Effector memory CD4-positive, alpha-beta T cell (primary cell): ENCODE measurements around the gene TMEM151A.
A peak's percentile ranks its signal among the peaks of the same experiment; 100 is the strongest.

Source experiments
- DNase-seq, 3 donors: peaks; one replicate each; pipeline ENCODE4 v3.0.0-alpha.2; 2020
- H3K27ac ChIP-seq: 2 replicates; pipeline ENCODE4 v1.7.0; 2013; ENCODE audit warnings: mild to moderate bottlenecking, low read length, moderate library complexity; ENCODE audit not compliant: insufficient read depth, poor library complexity, severe bottlenecking
- H3K27me3 ChIP-seq: replicated peaks from 2 replicates; pipeline ENCODE4 v1.7.0; 2013; ENCODE audit warnings: mild to moderate bottlenecking, low read length; ENCODE audit not compliant: insufficient read depth, control insufficient read depth, poor library complexity, severe bottlenecking
- H3K36me3 ChIP-seq: 2 replicates; pipeline ENCODE4 v1.7.0; 2013; ENCODE audit warnings: mild to moderate bottlenecking, low read length, moderate library complexity; ENCODE audit not compliant: control insufficient read depth, insufficient read depth
- H3K4me1 ChIP-seq: 2 replicates; pipeline ENCODE4 v1.7.0; 2013; ENCODE audit warnings: low read length, mild to moderate bottlenecking; ENCODE audit not compliant: control insufficient read depth, insufficient read depth, poor library complexity, severe bottlenecking
- H3K4me3 ChIP-seq: 2 replicates; pipeline ENCODE4 v1.7.0; 2013; ENCODE audit warnings: low read length, low read depth, mild to moderate bottlenecking; ENCODE audit not compliant: insufficient read depth, poor library complexity, severe bottlenecking
- H3K9me3 ChIP-seq: 2 replicates; pipeline ENCODE4 v1.7.0; 2013; ENCODE audit warnings: mild to moderate bottlenecking, low read length, moderate library complexity; ENCODE audit not compliant: control insufficient read depth

The TMEM151A gene

GRCh38 chr11:66259225-66259624 is 32.5 kb upstream of the TMEM151A start:
- Histone ChIP-seq H3K27me3 (no peaks in the 10 kb centered on the region), H3K36me3 (peaks cover 26% of the 10 kb centered on the region), H3K4me1 (peaks cover 14% of the 10 kb centered on the region), H3K4me3 (no peak overlapping the region), H3K9me3 (no peaks in the 10 kb centered on the region), H3K27ac (no peak overlapping the region)
- DNase-seq: no peak

DNA sequence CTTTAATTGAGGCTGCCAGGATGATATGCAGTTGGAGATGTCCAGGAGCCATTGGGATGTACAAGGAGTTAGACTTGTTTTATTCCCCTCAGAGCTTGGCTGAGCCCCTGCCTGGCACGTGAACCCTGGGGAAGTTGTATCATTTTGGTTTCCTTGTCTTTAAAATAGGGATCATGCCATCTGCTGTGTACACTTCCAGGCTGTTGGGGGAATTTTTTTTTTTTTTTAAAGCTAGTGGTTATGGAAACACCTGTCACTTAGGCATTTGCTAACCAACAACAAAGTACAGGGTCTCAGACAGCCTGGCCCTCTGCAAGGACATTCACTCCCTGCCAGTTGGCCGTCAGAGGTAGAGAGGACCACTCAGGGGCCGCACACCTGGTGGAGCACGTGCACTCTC is 31.7 kb upstream of the TMEM151A start:
- DNase-seq: no peak
- H3K27ac ChIP-seq: no peak overlapping the region
- no peak overlapping the region for H3K4me3 ChIP-seq
- peaks cover 31% of the 10 kb centered on the region for H3K36me3 ChIP-seq
- no peaks in the 10 kb centered on the region for H3K27me3 ChIP-seq
- H3K4me1 ChIP-seq: peaks cover 14% of the 10 kb centered on the region
- H3K9me3 ChIP-seq: no peaks in the 10 kb centered on the region

- H3K4me3 ChIP-seq: no peak overlapping the region
- DNase-seq: no peak
- peaks cover 31% of the 10 kb centered on the region for H3K36me3 ChIP-seq
- no peaks in the 10 kb centered on the region for H3K9me3 ChIP-seq
- H3K4me1 ChIP-seq: peaks cover 10% of the 10 kb centered on the region
- H3K27me3 ChIP-seq: no peaks in the 10 kb centered on the region
- no peak overlapping the region for H3K27ac ChIP-seq
Observed at GRCh38 chr11:66261578-66261977, 30.1 kb upstream of the TMEM151A start.

DNA sequence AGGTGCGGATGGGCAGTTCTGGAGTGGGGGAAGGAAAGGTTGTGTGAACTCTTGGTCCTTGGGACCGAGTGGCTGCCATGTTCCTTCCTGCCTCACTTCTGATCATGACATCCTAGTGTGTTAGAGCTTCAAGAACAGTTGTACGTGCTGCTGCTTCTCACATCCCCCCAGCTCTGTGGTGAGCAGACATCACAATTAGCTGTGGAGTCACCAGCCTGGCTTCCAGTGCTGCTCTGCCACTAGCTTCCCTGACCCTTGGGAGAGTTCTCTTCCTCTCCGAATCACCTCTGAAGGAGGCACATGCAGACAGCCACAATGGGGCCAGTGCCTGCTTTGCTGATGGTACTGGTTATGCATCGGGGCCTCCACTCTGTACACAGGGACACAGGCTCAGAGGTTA is 29.5 kb upstream of the TMEM151A start:
- Histone ChIP-seq H3K4me3 (no peak overlapping the region), H3K9me3 (no peaks in the 10 kb centered on the region), H3K27me3 (no peaks in the 10 kb centered on the region), H3K4me1 (peaks cover 11% of the 10 kb centered on the region), H3K36me3 (peaks cover 31% of the 10 kb centered on the region), H3K27ac (no peak overlapping the region)
- DNase-seq: no peak

DNA sequence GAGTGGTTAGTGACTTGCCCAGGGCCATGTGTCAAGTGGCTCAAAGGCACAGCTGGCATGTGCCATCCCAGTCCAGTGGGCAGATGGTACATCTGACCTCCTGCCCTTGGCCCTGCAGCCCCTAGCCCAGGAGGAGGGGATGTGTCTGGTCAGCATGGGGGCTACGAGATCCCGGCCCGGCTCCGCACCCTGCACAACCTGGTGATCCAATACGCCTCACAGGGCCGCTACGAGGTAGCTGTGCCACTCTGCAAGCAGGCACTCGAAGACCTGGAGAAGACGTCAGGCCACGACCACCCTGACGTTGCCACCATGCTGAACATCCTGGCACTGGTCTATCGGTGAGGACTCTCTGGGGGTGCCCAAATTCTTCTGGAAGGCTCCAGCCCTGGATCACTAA is 29.0 kb upstream of the TMEM151A start:
- Histone ChIP-seq H3K4me3 (no peak overlapping the region), H3K9me3 (no peaks in the 10 kb centered on the region), H3K36me3 (peaks cover 31% of the 10 kb centered on the region), H3K27me3 (no peaks in the 10 kb centered on the region), H3K4me1 (peaks cover 14% of the 10 kb centered on the region), H3K27ac (no peak overlapping the region)
- no peak for DNase-seq

GRCh38 chr11:66263231-66263630 is 28.5 kb upstream of the TMEM151A start:
- H3K4me1 ChIP-seq: peaks cover 14% of the 10 kb centered on the region
- H3K9me3 ChIP-seq: no peaks in the 10 kb centered on the region
- DNase-seq: no peak
- no peak overlapping the region for H3K4me3 ChIP-seq
- no peaks in the 10 kb centered on the region for H3K27me3 ChIP-seq
- peaks cover 31% of the 10 kb centered on the region for H3K36me3 ChIP-seq
- H3K27ac ChIP-seq: no peak overlapping the region

- no peak overlapping the region for H3K4me3 ChIP-seq
- DNase-seq: no peak
- no peaks in the 10 kb centered on the region for H3K9me3 ChIP-seq
- peaks cover 31% of the 10 kb centered on the region for H3K36me3 ChIP-seq
- H3K4me1 ChIP-seq: peaks cover 9% of the 10 kb centered on the region
- no peaks in the 10 kb centered on the region for H3K27me3 ChIP-seq
- no peak overlapping the region for H3K27ac ChIP-seq
Observed at GRCh38 chr11:66263785-66264184, 27.9 kb upstream of the TMEM151A start.

DNA sequence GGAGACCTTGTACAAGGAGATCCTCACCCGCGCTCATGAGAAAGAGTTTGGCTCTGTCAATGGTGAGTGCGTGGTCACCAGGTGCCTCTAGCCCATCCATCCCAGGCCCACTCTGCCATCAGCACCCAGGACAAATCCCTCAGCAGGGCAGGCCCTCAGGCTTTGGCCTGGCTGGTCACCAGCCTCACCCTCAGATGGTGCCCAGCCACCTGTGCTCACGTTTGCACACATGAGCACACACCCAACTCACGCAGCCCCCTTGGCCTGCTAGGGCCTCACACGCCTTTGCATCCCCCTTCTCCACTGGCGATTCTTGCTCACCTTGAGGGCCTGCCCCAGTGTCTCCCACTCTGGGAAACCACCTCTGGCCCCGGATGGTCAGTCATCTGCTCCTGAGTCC is 27.3 kb upstream of the TMEM151A start:
- Histone ChIP-seq H3K4me3 (no peak overlapping the region), H3K27me3 (no peaks in the 10 kb centered on the region), H3K4me1 (peaks cover 13% of the 10 kb centered on the region), H3K27ac (no peak overlapping the region), H3K9me3 (no peaks in the 10 kb centered on the region), H3K36me3 (peaks cover 31% of the 10 kb centered on the region)
- DNase-seq: no peak

DNA sequence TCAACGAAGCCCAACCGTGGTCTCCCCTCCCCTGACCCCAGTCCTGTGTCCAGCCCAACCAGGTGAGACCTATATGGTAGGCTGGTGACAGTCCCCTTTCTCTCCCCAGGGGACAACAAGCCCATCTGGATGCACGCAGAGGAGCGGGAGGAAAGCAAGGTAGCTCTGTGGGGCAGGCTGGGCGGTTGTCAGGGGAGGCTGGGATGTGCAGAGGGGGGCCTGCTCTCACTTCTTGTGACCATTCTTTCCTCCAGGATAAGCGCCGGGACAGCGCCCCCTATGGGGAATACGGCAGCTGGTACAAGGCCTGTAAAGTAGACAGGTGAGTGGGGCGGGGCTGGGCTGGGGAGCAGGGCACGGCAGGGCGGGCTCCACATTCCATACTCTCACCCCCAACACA is 26.8 kb upstream of the TMEM151A start:
- Histone ChIP-seq H3K4me1 (peaks cover 19% of the 10 kb centered on the region), H3K4me3 (no peak overlapping the region), H3K27ac (no peak overlapping the region), H3K9me3 (no peaks in the 10 kb centered on the region), H3K36me3 (peaks cover 31% of the 10 kb centered on the region), H3K27me3 (no peaks in the 10 kb centered on the region)
- DNase-seq: peak in 1 of 3 donors; percentile 16

- Histone ChIP-seq H3K27ac (no peak overlapping the region), H3K9me3 (no peaks in the 10 kb centered on the region), H3K36me3 (peaks cover 31% of the 10 kb centered on the region), H3K4me3 (no peak overlapping the region), H3K27me3 (no peaks in the 10 kb centered on the region), H3K4me1 (peaks cover 20% of the 10 kb centered on the region)
- DNase-seq: no peak
Observed at GRCh38 chr11:66265531-66266377, 25.9 kb upstream of the TMEM151A start.
